HCT116 (cell line): ENCODE data around the gene DPF3.

ENCODE experiments used
- ATF3 ChIP-seq: IDR thresholded peaks from 2 replicates; pipeline ENCODE4 v1.6.1; 2012
- CTCF ChIP-seq, 3 experiments: fragments of 200-600 bp in 1 of 3; sonication (generic) in 1 of 3; IDR thresholded peaks in 2 of 3; conservative IDR thresholded peaks in 1 of 3; 2 replicates each; pipeline ENCODE4 v1.5.1; 2012 to 2017; ENCODE audit warnings: low read depth in 2 of 3, low read length in 2 of 3, antibody characterized with exemption in 1 of 3, borderline replicate concordance in 1 of 3, control low read depth in 1 of 3, mild to moderate bottlenecking in 1 of 3, mixed read lengths in 1 of 3, mixed run types in 1 of 3, moderate library complexity in 1 of 3; ENCODE audit not compliant: insufficient read depth in 1 of 3
- EZH2phosphoT487 ChIP-seq: fragments of 200-600 bp; IDR thresholded peaks from 2 replicates; pipeline ENCODE4 v1.6.1; 2018; ENCODE audit warnings: antibody characterized with exemption, borderline replicate concordance
- RAD21 ChIP-seq: IDR thresholded peaks from 2 replicates; pipeline ENCODE4 v1.6.1; 2012; ENCODE audit warnings: low read depth, mild to moderate bottlenecking
- SIN3A ChIP-seq: IDR thresholded peaks from 2 replicates; pipeline ENCODE4 v1.6.1; 2012; ENCODE audit warnings: low read depth
- SP1 ChIP-seq: IDR thresholded peaks from 2 replicates; pipeline ENCODE4 v1.6.1; 2012; ENCODE audit warnings: low read depth
- TF ChIP-seq, protein P1 (sequence below): IDR thresholded peaks from 2 replicates; pipeline ENCODE4 v1.6.1; 2011; ENCODE audit warnings: mild to moderate bottlenecking, low read length, moderate library complexity; ENCODE audit not compliant: insufficient replicate concordance; ENCODE audit errors: extremely low read depth

- TF ChIP-seq CTCF (IDR thresholded peaks at IDR 0.05 in 2 of 3, conservative IDR thresholded peaks at IDR 0.05 in 1 of 3; ENCODE audit: borderline replicate concordance in 1 of 3, insufficient read depth in 1 of 3, low read depth in 2 of 3, low read length in 2 of 3) (no peak), RAD21 (no peak), ATF3 (no peak), SP1 (no peak), EZH2phosphoT487 (no peak), SIN3A (no peak)
- TF ChIP-seq, protein P1, sequence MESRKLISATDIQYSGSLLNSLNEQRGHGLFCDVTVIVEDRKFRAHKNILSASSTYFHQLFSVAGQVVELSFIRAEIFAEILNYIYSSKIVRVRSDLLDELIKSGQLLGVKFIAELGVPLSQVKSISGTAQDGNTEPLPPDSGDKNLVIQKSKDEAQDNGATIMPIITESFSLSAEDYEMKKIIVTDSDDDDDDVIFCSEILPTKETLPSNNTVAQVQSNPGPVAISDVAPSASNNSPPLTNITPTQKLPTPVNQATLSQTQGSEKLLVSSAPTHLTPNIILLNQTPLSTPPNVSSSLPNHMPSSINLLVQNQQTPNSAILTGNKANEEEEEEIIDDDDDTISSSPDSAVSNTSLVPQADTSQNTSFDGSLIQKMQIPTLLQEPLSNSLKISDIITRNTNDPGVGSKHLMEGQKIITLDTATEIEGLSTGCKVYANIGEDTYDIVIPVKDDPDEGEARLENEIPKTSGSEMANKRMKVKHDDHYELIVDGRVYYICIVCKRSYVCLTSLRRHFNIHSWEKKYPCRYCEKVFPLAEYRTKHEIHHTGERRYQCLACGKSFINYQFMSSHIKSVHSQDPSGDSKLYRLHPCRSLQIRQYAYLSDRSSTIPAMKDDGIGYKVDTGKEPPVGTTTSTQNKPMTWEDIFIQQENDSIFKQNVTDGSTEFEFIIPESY, result no peak
Observed at GRCh38 chr14:72577521-72577920, 316.4 kb downstream of the DPF3 start.
